Subcutaneous adipose tissue (tissue), 4 donors: ENCODE data around the gene CCDC148. TPM values are rescaled to one million over a fixed set of nuclear protein-coding genes. Genes with fewer than 3 reads are reported as not detected.

Experiments
- CTCF ChIP-seq: fragments of 450-650 bp; IDR thresholded peaks from one replicate; pipeline ENCODE4 v1.5.1; 2016; ENCODE audit warnings: low read depth, mild to moderate bottlenecking, control low read depth, antibody characterized with exemption, moderate library complexity
- total RNA-seq, 4 donors: library from RNA; depleted of rRNA; stranded (reverse); fragments of >200 nt; gene quantifications; one replicate each; pipeline ENCODE4 v1.1.0, GENCODE V29; 2016

The CCDC148 gene
- total RNA-seq, 4 donors from 2014 or later = 0.51 to 2.0 (median 1.3) TPM

- no peak for TF ChIP-seq CTCF
Measured at GRCh38 chr2:158489366-158490112, 33.0 kb upstream of the CCDC148 start.

GRCh38 chr2:158488442-158489216 is 32.1 kb upstream of the CCDC148 start:
- TF ChIP-seq CTCF = no peak

- no peak for TF ChIP-seq CTCF
Measured at GRCh38 chr2:158487419-158487818, 30.9 kb upstream of the CCDC148 start.

GRCh38 chr2:158486970-158487325 is 30.4 kb upstream of the CCDC148 start:
- no peak for TF ChIP-seq CTCF

- no peak for TF ChIP-seq CTCF
Measured at GRCh38 chr2:158486150-158486969, 29.8 kb upstream of the CCDC148 start.

GRCh38 chr2:158484892-158485556 is 28.5 kb upstream of the CCDC148 start:
- no peak for TF ChIP-seq CTCF
